ENCODE data around the gene LMX1A. TPM values are rescaled to one million over a fixed set of nuclear protein-coding genes. Genes with fewer than 3 reads are reported as not detected.

LMX1A gene
- total and polyA plus RNA-seq, 4 donors, result 0.05 to 0.17 TPM; not detected in 2

DNA sequence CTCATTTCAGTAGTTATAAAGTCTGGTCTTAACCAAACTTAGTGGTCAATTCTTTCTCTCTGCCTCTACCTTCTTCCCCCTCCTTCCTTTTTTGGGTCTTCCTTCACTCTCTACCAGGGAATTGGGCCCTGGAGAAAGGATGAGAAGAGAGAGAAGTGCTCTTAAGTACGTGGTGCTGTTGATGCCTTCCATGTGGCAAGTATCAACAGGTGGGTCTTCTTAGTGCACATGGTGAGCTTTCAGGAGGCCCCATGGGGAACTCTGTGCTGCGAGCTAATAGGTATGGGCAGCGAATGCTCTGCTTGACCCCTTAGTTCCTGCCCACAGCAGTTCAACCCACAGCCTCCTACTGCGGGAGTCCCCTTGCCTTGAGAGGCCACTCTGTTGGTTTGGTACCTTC, 39.4 kb upstream of the LMX1A start:
- Histone ChIP-seq H3K27me3 (ENCODE audit: control insufficient read depth in 4 of 4, insufficient read depth in 4 of 4, low read length in 3 of 4) (no peaks in the 10 kb centered on the region), H3K36me3 (ENCODE audit: control insufficient read depth in 4 of 4, insufficient read depth in 3 of 4, low read depth in 1 of 4, low read length in 3 of 4) (no peaks in the 10 kb centered on the region), H3K9ac (ENCODE audit: low read depth in 1 of 2, low read length in 2 of 2) (no peak overlapping the region), H3K4me1 (ENCODE audit: control insufficient read depth in 4 of 4, insufficient read depth in 4 of 4, low read length in 3 of 4) (peaks cover 0 to 3% (median 0%) of the 10 kb centered on the region in 4 donors), H3K27ac (ENCODE audit: low read depth in 1 of 2, low read length in 2 of 2) (no peak overlapping the region), H3K9me3 (ENCODE audit: control insufficient read depth in 4 of 4, low read length in 3 of 4) (no peaks in the 10 kb centered on the region), H3K4me3 (ENCODE audit: low read depth in 1 of 3, low read length in 3 of 3) (no peak overlapping the region)
- no peak for DNase-seq (ENCODE audit: low spot score)
- 95% methylated on average over 4 of the region's 4 CpGs for WGBS
- TF ChIP-seq TAF1 (conservative IDR thresholded peaks at IDR 0.05) (no peak), HNF4G (IDR thresholded peaks at IDR 0.05) (no peak), YY1 (IDR thresholded peaks at IDR 0.05) (no peak), FOXA1 (IDR thresholded peaks at IDR 0.05) (no peak)

DNA sequence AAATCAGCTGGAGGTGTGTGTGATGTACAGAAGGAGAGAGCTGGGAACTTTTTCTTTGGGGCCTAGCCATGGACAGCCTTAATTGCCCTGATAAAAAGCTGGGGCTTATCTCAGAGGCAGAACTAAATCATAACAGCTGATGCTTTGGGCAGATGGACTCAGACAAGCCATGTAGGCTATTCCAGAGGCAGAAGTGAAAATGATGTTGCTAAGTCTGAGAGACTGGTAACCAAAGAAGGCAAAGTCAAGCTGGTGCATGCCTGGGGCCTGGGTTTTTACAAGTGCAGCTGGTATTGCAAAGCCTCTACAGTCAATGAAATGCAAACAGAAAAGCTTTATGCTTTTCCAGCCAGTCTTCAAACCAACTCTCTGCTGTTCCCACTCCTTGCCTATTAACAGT, 39.0 kb upstream of the LMX1A start:
- Histone ChIP-seq H3K27ac (ENCODE audit: low read depth in 1 of 2, low read length in 2 of 2) (no peak overlapping the region), H3K4me1 (ENCODE audit: control insufficient read depth in 4 of 4, insufficient read depth in 4 of 4, low read length in 3 of 4) (peaks cover 0 to 3% (median 0%) of the 10 kb centered on the region in 4 donors), H3K36me3 (ENCODE audit: control insufficient read depth in 4 of 4, insufficient read depth in 3 of 4, low read depth in 1 of 4, low read length in 3 of 4) (no peaks in the 10 kb centered on the region), H3K4me3 (ENCODE audit: low read depth in 1 of 3, low read length in 3 of 3) (no peak overlapping the region), H3K27me3 (ENCODE audit: control insufficient read depth in 4 of 4, insufficient read depth in 4 of 4, low read length in 3 of 4) (no peaks in the 10 kb centered on the region), H3K9me3 (ENCODE audit: control insufficient read depth in 4 of 4, low read length in 3 of 4) (no peaks in the 10 kb centered on the region), H3K9ac (ENCODE audit: low read depth in 1 of 2, low read length in 2 of 2) (no peak overlapping the region)
- no peak for DNase-seq (ENCODE audit: low spot score)
- no peak for TF ChIP-seq NR2F2 (IDR thresholded peaks at IDR 0.05)
- no peak for TF ChIP-seq GABPA (IDR thresholded peaks at IDR 0.05 in 1 of 2, conservative IDR thresholded peaks at IDR 0.05 in 1 of 2)
- TF ChIP-seq HNF4G (IDR thresholded peaks at IDR 0.05), result no peak
- no peak for TF ChIP-seq YY1 (IDR thresholded peaks at IDR 0.05)
- TF ChIP-seq, protein P1, sequence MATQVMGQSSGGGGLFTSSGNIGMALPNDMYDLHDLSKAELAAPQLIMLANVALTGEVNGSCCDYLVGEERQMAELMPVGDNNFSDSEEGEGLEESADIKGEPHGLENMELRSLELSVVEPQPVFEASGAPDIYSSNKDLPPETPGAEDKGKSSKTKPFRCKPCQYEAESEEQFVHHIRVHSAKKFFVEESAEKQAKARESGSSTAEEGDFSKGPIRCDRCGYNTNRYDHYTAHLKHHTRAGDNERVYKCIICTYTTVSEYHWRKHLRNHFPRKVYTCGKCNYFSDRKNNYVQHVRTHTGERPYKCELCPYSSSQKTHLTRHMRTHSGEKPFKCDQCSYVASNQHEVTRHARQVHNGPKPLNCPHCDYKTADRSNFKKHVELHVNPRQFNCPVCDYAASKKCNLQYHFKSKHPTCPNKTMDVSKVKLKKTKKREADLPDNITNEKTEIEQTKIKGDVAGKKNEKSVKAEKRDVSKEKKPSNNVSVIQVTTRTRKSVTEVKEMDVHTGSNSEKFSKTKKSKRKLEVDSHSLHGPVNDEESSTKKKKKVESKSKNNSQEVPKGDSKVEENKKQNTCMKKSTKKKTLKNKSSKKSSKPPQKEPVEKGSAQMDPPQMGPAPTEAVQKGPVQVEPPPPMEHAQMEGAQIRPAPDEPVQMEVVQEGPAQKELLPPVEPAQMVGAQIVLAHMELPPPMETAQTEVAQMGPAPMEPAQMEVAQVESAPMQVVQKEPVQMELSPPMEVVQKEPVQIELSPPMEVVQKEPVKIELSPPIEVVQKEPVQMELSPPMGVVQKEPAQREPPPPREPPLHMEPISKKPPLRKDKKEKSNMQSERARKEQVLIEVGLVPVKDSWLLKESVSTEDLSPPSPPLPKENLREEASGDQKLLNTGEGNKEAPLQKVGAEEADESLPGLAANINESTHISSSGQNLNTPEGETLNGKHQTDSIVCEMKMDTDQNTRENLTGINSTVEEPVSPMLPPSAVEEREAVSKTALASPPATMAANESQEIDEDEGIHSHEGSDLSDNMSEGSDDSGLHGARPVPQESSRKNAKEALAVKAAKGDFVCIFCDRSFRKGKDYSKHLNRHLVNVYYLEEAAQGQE (IDR thresholded peaks at IDR 0.05), result no peak
- TF ChIP-seq EGR1 (IDR thresholded peaks at IDR 0.05; ENCODE audit: low read depth in 2 of 2), result no peak
- TF ChIP-seq, protein P2, sequence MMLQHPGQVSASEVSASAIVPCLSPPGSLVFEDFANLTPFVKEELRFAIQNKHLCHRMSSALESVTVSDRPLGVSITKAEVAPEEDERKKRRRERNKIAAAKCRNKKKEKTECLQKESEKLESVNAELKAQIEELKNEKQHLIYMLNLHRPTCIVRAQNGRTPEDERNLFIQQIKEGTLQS (IDR thresholded peaks at IDR 0.05), result no peak
- TF ChIP-seq, protein P3, sequence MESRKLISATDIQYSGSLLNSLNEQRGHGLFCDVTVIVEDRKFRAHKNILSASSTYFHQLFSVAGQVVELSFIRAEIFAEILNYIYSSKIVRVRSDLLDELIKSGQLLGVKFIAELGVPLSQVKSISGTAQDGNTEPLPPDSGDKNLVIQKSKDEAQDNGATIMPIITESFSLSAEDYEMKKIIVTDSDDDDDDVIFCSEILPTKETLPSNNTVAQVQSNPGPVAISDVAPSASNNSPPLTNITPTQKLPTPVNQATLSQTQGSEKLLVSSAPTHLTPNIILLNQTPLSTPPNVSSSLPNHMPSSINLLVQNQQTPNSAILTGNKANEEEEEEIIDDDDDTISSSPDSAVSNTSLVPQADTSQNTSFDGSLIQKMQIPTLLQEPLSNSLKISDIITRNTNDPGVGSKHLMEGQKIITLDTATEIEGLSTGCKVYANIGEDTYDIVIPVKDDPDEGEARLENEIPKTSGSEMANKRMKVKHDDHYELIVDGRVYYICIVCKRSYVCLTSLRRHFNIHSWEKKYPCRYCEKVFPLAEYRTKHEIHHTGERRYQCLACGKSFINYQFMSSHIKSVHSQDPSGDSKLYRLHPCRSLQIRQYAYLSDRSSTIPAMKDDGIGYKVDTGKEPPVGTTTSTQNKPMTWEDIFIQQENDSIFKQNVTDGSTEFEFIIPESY (IDR thresholded peaks at IDR 0.05), result no peak
- no peak for TF ChIP-seq FOXA2 (IDR thresholded peaks at IDR 0.05)
- no peak for TF ChIP-seq FOXA1 (IDR thresholded peaks at IDR 0.05)
- TF ChIP-seq RAD21 (IDR thresholded peaks at IDR 0.05), result no peak
- TF ChIP-seq, protein P4, sequence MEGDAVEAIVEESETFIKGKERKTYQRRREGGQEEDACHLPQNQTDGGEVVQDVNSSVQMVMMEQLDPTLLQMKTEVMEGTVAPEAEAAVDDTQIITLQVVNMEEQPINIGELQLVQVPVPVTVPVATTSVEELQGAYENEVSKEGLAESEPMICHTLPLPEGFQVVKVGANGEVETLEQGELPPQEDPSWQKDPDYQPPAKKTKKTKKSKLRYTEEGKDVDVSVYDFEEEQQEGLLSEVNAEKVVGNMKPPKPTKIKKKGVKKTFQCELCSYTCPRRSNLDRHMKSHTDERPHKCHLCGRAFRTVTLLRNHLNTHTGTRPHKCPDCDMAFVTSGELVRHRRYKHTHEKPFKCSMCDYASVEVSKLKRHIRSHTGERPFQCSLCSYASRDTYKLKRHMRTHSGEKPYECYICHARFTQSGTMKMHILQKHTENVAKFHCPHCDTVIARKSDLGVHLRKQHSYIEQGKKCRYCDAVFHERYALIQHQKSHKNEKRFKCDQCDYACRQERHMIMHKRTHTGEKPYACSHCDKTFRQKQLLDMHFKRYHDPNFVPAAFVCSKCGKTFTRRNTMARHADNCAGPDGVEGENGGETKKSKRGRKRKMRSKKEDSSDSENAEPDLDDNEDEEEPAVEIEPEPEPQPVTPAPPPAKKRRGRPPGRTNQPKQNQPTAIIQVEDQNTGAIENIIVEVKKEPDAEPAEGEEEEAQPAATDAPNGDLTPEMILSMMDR (IDR thresholded peaks at IDR 0.05; ENCODE audit: low read depth, low read length, missing input control), result no peak
- no peak for TF ChIP-seq JUND (IDR thresholded peaks at IDR 0.05)
- TF ChIP-seq SP1 (IDR thresholded peaks at IDR 0.05), result no peak
- no peak for TF ChIP-seq RXRA (IDR thresholded peaks at IDR 0.05)

All from liver (tissue), 9 donors.